Measurements from ENCODE around the gene RHEX.
"Not testable (repeated sequence)": the region's sequence is repeated elsewhere in the genome, so short reads cannot be mapped to it uniquely, and the experiment has no call there.

The RHEX gene

GRCh38 chr1:206060844-206061243, 7.9 kb downstream of the RHEX start:
- DNase-seq: no peak

- DNase-seq: no peak
Observed at GRCh38 chr1:206062464-206062863, 9.5 kb downstream of the RHEX start.

GRCh38 chr1:206064001-206064400, 11.0 kb downstream of the RHEX start:
- DNase-seq: not testable (repeated sequence)

GRCh38 chr1:206064501-206064900, 11.5 kb downstream of the RHEX start:
- not testable (repeated sequence) for DNase-seq

GRCh38 chr1:206065547-206066145, 12.7 kb downstream of the RHEX start:
- DNase-seq: no peak

GRCh38 chr1:206066479-206067171, 13.7 kb downstream of the RHEX start:
- no peak for DNase-seq

- no peak for DNase-seq
Observed at GRCh38 chr1:206067486-206068227, 14.7 kb downstream of the RHEX start.

- DNase-seq: no peak
Observed at GRCh38 chr1:206068314-206068713, 15.3 kb downstream of the RHEX start.

- no peak for DNase-seq
Observed at GRCh38 chr1:206070627-206071304, 17.8 kb downstream of the RHEX start.

- no peak for DNase-seq
Observed at GRCh38 chr1:206074839-206075238, 21.9 kb downstream of the RHEX start.

GRCh38 chr1:206075786-206076755, 23.1 kb downstream of the RHEX start:
- no peak for DNase-seq

- no peak for DNase-seq
Observed at GRCh38 chr1:206079135-206079534, 26.2 kb downstream of the RHEX start.

GRCh38 chr1:206080026-206080820, 27.2 kb downstream of the RHEX start:
- DNase-seq: no peak

- DNase-seq: no peak
Observed at GRCh38 chr1:206081856-206082255, 28.9 kb downstream of the RHEX start.

GRCh38 chr1:206082831-206083695, 30.1 kb downstream of the RHEX start:
- no peak for DNase-seq

GRCh38 chr1:206083750-206084149, 30.8 kb downstream of the RHEX start:
- DNase-seq: no peak

- DNase-seq: no peak
Observed at GRCh38 chr1:206087091-206087490, 34.1 kb downstream of the RHEX start.

GRCh38 chr1:206089341-206089740, 36.4 kb downstream of the RHEX start:
- no peak for DNase-seq

GRCh38 chr1:206094024-206094423, 41.1 kb downstream of the RHEX start:
- no peak for DNase-seq

GRCh38 chr1:206097381-206097780, 44.4 kb downstream of the RHEX start:
- no peak for DNase-seq

Data from activated T-cell treated with anti-CD3 and anti-CD28 coated beads, Interleukin-2, amount 50 U/mL, for 48 hours (primary cell).